GM23248 (cell line): ENCODE results near the gene UBP1.

Source experiments
- EZH2 ChIP-seq: fragments of 200-600 bp; sonication (generic); IDR thresholded peaks from 2 replicates; pipeline ENCODE4 v1.6.1; 2018; ENCODE audit warnings: antibody characterized with exemption, mild to moderate bottlenecking; ENCODE audit not compliant: insufficient read depth, poor library complexity, severe bottlenecking
- EZH2phosphoT487 ChIP-seq: fragments of 200-600 bp; sonication (generic); IDR thresholded peaks from 2 replicates; pipeline ENCODE4 v1.6.1; 2018; ENCODE audit warnings: antibody characterized with exemption, moderate library complexity, mild to moderate bottlenecking, low read depth; ENCODE audit not compliant: insufficient read depth

DNA sequence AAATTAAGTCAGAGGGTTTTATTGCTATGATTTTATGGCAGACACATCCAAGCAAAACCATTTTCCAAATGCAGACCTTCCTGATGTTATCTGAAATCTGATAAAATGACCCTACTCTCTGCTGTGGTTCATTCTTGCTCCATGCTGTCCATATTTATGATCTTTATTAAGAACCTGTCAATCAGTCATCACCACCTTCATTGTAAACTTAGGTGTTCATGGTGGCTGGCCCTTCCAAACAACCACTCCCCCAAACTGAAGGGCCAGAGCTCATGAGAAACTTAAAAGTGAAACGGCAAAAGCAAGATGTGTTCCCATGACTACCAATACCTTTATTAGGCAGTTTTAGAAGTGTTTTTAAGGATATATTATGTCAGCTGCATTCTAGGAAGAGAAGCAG is 53.6 kb downstream of the UBP1 start:
- no peak for TF ChIP-seq EZH2
- no peak for TF ChIP-seq EZH2phosphoT487
